ENCODE data around the gene PARD3. TPM values are rescaled to one million over a fixed set of nuclear protein-coding genes. Genes with fewer than 3 reads are reported as not detected.

The PARD3 gene
- polyA plus RNA-seq, 1 donor from 2014 or later, result 12.4 TPM

DNA sequence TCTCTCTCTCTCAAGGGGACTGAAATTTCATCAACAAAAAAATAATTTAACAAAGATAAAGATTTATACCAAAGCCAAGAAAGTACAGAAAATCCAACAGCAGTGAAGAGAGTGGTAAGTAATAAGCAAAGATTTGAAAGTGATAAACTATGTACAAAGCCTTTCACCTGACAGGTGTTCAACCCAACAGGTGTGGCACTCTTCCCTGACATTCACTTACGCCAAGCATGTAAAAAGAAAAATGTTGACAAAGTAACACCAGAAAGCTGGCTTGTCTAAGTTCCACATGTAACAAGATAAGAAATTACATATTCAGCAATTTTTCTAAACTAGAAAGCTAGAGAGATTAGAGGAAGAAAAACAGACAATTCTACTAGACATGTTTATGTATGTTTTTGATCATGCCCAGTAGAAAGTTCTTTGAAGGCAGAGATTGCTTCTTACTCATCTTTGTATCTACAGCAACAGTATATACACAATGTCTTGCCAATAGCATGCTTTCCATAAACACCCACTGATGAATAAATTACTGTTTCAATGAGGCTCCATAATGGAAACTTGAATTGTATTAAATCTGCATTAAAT, 468.5 kb downstream of the PARD3 start:
- H3K4me2 ChIP-seq (ENCODE audit: low read length), result no peak overlapping the region
- no peaks in the 10 kb centered on the region for H3K79me2 ChIP-seq (replicated peaks; ENCODE audit: insufficient read depth, low read length)
- H4K20me1 ChIP-seq (ENCODE audit: insufficient read depth), result no peaks in the 10 kb centered on the region
- no peaks in the 10 kb centered on the region for H3K27me3 ChIP-seq (ENCODE audit: insufficient read depth, low read depth, low read length)
- no peak overlapping the region for H3K9ac ChIP-seq (ENCODE audit: low read length)
- no peaks in the 10 kb centered on the region for H3K36me3 ChIP-seq (ENCODE audit: insufficient read depth, low read length)
- H3K9me3 ChIP-seq (ENCODE audit: low read length), result no peaks in the 10 kb centered on the region
- H3K9me2 ChIP-seq (ENCODE audit: insufficient read depth, low read length), result no peaks in the 10 kb centered on the region
- TF ChIP-seq TAF1 (IDR thresholded peaks at IDR 0.05; ENCODE audit: low read depth), result no peak
- TF ChIP-seq MXI1 (conservative IDR thresholded peaks at IDR 0.05; ENCODE audit: poor library complexity, severe bottlenecking), result no peak
- TF ChIP-seq POLR2AphosphoS5 (IDR thresholded peaks at IDR 0.05), result no peak
- TF ChIP-seq, protein P1, sequence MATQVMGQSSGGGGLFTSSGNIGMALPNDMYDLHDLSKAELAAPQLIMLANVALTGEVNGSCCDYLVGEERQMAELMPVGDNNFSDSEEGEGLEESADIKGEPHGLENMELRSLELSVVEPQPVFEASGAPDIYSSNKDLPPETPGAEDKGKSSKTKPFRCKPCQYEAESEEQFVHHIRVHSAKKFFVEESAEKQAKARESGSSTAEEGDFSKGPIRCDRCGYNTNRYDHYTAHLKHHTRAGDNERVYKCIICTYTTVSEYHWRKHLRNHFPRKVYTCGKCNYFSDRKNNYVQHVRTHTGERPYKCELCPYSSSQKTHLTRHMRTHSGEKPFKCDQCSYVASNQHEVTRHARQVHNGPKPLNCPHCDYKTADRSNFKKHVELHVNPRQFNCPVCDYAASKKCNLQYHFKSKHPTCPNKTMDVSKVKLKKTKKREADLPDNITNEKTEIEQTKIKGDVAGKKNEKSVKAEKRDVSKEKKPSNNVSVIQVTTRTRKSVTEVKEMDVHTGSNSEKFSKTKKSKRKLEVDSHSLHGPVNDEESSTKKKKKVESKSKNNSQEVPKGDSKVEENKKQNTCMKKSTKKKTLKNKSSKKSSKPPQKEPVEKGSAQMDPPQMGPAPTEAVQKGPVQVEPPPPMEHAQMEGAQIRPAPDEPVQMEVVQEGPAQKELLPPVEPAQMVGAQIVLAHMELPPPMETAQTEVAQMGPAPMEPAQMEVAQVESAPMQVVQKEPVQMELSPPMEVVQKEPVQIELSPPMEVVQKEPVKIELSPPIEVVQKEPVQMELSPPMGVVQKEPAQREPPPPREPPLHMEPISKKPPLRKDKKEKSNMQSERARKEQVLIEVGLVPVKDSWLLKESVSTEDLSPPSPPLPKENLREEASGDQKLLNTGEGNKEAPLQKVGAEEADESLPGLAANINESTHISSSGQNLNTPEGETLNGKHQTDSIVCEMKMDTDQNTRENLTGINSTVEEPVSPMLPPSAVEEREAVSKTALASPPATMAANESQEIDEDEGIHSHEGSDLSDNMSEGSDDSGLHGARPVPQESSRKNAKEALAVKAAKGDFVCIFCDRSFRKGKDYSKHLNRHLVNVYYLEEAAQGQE (IDR thresholded peaks at IDR 0.05; ENCODE audit: borderline replicate concordance), result no peak
- no peak for TF ChIP-seq SMC3 (conservative IDR thresholded peaks at IDR 0.05; ENCODE audit: poor library complexity)
- TF ChIP-seq RAD21 (conservative IDR thresholded peaks at IDR 0.05), result no peak
- TF ChIP-seq, protein P2, sequence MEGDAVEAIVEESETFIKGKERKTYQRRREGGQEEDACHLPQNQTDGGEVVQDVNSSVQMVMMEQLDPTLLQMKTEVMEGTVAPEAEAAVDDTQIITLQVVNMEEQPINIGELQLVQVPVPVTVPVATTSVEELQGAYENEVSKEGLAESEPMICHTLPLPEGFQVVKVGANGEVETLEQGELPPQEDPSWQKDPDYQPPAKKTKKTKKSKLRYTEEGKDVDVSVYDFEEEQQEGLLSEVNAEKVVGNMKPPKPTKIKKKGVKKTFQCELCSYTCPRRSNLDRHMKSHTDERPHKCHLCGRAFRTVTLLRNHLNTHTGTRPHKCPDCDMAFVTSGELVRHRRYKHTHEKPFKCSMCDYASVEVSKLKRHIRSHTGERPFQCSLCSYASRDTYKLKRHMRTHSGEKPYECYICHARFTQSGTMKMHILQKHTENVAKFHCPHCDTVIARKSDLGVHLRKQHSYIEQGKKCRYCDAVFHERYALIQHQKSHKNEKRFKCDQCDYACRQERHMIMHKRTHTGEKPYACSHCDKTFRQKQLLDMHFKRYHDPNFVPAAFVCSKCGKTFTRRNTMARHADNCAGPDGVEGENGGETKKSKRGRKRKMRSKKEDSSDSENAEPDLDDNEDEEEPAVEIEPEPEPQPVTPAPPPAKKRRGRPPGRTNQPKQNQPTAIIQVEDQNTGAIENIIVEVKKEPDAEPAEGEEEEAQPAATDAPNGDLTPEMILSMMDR (IDR thresholded peaks at IDR 0.05; ENCODE audit: poor library complexity, severe bottlenecking), result no peak
- H3F3A ChIP-seq (ENCODE audit: insufficient read depth, low read length, poor library complexity, severe bottlenecking), result no peaks in the 10 kb centered on the region
- H3K4me3 ChIP-seq (ENCODE audit: low read length), result no peak overlapping the region
- no peak overlapping the region for H2AFZ ChIP-seq (ENCODE audit: low read depth, low read length)
- H3K27ac ChIP-seq (ENCODE audit: low read length), result no peak overlapping the region

DNA sequence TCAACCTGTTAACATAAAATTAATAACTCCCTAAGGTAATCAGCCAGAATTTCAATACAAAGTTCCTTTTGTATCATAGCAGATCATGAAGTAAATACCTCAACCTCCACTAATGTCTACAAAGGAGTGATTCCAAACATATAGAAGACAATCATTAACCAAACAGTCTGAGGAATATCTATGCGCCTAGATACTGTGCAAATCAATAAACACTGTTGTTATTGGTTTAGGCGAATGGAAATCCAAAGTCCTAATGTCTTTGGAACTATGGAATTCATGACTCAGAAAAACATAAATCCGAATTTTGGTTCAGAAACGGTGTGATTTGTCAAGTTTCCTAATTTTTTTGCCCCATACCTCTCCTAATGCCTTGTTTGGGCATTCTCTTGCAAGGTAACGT, 469.7 kb downstream of the PARD3 start:
- Histone ChIP-seq H3K4me3 (ENCODE audit: low read length) (no peak overlapping the region), H3K9me2 (ENCODE audit: insufficient read depth, low read length) (no peaks in the 10 kb centered on the region), H3K27ac (ENCODE audit: low read length) (no peak overlapping the region), H3K27me3 (ENCODE audit: insufficient read depth, low read depth, low read length) (no peaks in the 10 kb centered on the region), H3F3A (ENCODE audit: insufficient read depth, low read length, poor library complexity, severe bottlenecking) (no peaks in the 10 kb centered on the region), H2AFZ (ENCODE audit: low read depth, low read length) (no peak overlapping the region), H3K9ac (ENCODE audit: low read length) (no peak overlapping the region), H3K9me3 (ENCODE audit: low read length) (no peaks in the 10 kb centered on the region), H3K79me2 (replicated peaks; ENCODE audit: insufficient read depth, low read length) (no peaks in the 10 kb centered on the region), H4K20me1 (ENCODE audit: insufficient read depth) (no peaks in the 10 kb centered on the region), H3K4me2 (ENCODE audit: low read length) (no peak overlapping the region), H3K36me3 (ENCODE audit: insufficient read depth, low read length) (no peaks in the 10 kb centered on the region)
- TF ChIP-seq MXI1 (conservative IDR thresholded peaks at IDR 0.05; ENCODE audit: poor library complexity, severe bottlenecking), result no peak

DNA sequence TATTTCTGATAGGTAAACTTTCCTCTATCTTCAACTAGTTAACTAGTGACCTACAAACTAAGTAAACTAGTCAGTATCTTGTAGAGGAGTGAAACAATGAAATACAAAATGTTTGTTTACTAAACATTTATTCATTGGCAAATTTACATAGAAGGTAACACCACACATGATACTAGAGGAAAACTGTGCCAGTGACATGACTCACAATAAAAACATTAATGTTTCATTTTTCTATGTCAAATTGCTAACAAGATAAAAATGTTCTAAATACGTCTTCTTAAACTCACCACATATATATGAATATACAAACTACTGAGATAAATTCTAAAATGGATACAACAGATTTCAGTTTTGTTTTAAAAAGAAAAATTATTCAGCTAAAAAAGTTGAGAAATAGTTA, 471.3 kb downstream of the PARD3 start:
- Histone ChIP-seq H2AFZ (ENCODE audit: low read depth, low read length) (no peak overlapping the region), H3K9me2 (ENCODE audit: insufficient read depth, low read length) (no peaks in the 10 kb centered on the region), H3K4me2 (ENCODE audit: low read length) (no peak overlapping the region), H3F3A (ENCODE audit: insufficient read depth, low read length, poor library complexity, severe bottlenecking) (no peaks in the 10 kb centered on the region), H3K9ac (ENCODE audit: low read length) (no peak overlapping the region), H3K27me3 (ENCODE audit: insufficient read depth, low read depth, low read length) (no peaks in the 10 kb centered on the region), H3K9me3 (ENCODE audit: low read length) (no peaks in the 10 kb centered on the region), H4K20me1 (ENCODE audit: insufficient read depth) (no peaks in the 10 kb centered on the region), H3K36me3 (ENCODE audit: insufficient read depth, low read length) (no peaks in the 10 kb centered on the region), H3K79me2 (replicated peaks; ENCODE audit: insufficient read depth, low read length) (no peaks in the 10 kb centered on the region), H3K4me3 (ENCODE audit: low read length) (no peak overlapping the region), H3K27ac (ENCODE audit: low read length) (no peak overlapping the region)
- TF ChIP-seq EP300 (conservative IDR thresholded peaks at IDR 0.05; ENCODE audit: poor library complexity, severe bottlenecking), result no peak
- no peak for TF ChIP-seq EZH2 (IDR thresholded peaks at IDR 0.05; ENCODE audit: borderline replicate concordance, insufficient read depth, low read length, poor library complexity, severe bottlenecking)
- no peak for TF ChIP-seq MXI1 (conservative IDR thresholded peaks at IDR 0.05; ENCODE audit: poor library complexity, severe bottlenecking)
- TF ChIP-seq, protein P2 (IDR thresholded peaks at IDR 0.05; ENCODE audit: poor library complexity, severe bottlenecking), result no peak
- no peak for TF ChIP-seq TAF1 (IDR thresholded peaks at IDR 0.05; ENCODE audit: low read depth)
